G401 (cell line): Measurements from ENCODE around the gene CDH20. TPM values are rescaled to one million over a fixed set of nuclear protein-coding genes. Genes with fewer than 3 reads are reported as not detected.

Experiments
- DNase-seq: peaks from one replicate; pipeline ENCODE4 v3.0.0-alpha.2; 2015; ENCODE audit warnings: low spot score
- in situ Hi-C: cut with HindIII; loops from 2 replicates; pipeline ENCODE4 v1.10.0; 2016; ENCODE audit warnings: low sequenced_read_pairs, mixed read lengths
- total RNA-seq: library from RNA; depleted of rRNA; stranded (reverse); fragments of >200 nt; shearing (Covaris generic); gene quantifications from 2 replicates; pipeline ENCODE4 v1.2.3, GENCODE V29; 2014

Gene CDH20
- total RNA-seq, 1 experiment from 2014 or later = not detected

GRCh38 chr18:61402726-61403125 lies 69.5 kb downstream of the CDH20 start:
- in situ Hi-C loops = no loop called here
- no peak for DNase-seq

- in situ Hi-C loops = no loop called here
- no peak for DNase-seq
Measured at GRCh38 chr18:61413396-61413795, 80.2 kb downstream of the CDH20 start.

- in situ Hi-C loops = no loop called here
Measured at GRCh38 chr18:61414086-61414485, 80.9 kb downstream of the CDH20 start.

GRCh38 chr18:61419763-61420162 lies 86.5 kb downstream of the CDH20 start:
- in situ Hi-C loops = no loop called here
- DNase-seq = no peak

More at GRCh38 chr18:61414086-61414485, 80.9 kb downstream of the CDH20 start:
- no peak for DNase-seq

- no peak for DNase-seq
- in situ Hi-C loops = no loop called here
Measured at GRCh38 chr18:61420218-61420885, 87.1 kb downstream of the CDH20 start.

- in situ Hi-C loops = no loop called here
- no peak for DNase-seq
Measured at GRCh38 chr18:61426492-61427053, 93.3 kb downstream of the CDH20 start.

GRCh38 chr18:61428266-61428665 lies 95.0 kb downstream of the CDH20 start:
- no peak for DNase-seq
- in situ Hi-C loops = no loop called here

- DNase-seq = no peak
- in situ Hi-C loops = no loop called here
Measured at GRCh38 chr18:61432590-61432989, 99.4 kb downstream of the CDH20 start.

- in situ Hi-C loops = no loop called here
- DNase-seq = no peak
Measured at GRCh38 chr18:61435064-61435652, 101.9 kb downstream of the CDH20 start.

- DNase-seq = no peak
- in situ Hi-C loops = no loop called here
Measured at GRCh38 chr18:61443081-61443725, 110.0 kb downstream of the CDH20 start.

GRCh38 chr18:61448316-61448715 lies 115.1 kb downstream of the CDH20 start:
- no peak for DNase-seq
- in situ Hi-C loops = no loop called here

GRCh38 chr18:61459896-61460648 lies 126.8 kb downstream of the CDH20 start:
- in situ Hi-C loops = no loop called here
- DNase-seq = peak; percentile 26

GRCh38 chr18:61464551-61465142 lies 131.4 kb downstream of the CDH20 start:
- no peak for DNase-seq
- in situ Hi-C loops = no loop called here

- in situ Hi-C loops = no loop called here
- no peak for DNase-seq
Measured at GRCh38 chr18:61466736-61467135, 133.5 kb downstream of the CDH20 start.

GRCh38 chr18:61470031-61470674 lies 136.9 kb downstream of the CDH20 start:
- DNase-seq = no peak
- in situ Hi-C loops = no loop called here

GRCh38 chr18:61471541-61471940 lies 138.3 kb downstream of the CDH20 start:
- in situ Hi-C loops = no loop called here
- no peak for DNase-seq

- no peak for DNase-seq
- in situ Hi-C loops = no loop called here
Measured at GRCh38 chr18:61471942-61472341, 138.7 kb downstream of the CDH20 start.

- in situ Hi-C loops = no loop called here
- DNase-seq = peak; percentile 54
Measured at GRCh38 chr18:61474341-61474740, 141.1 kb downstream of the CDH20 start.

- DNase-seq = peak; percentile 12
- in situ Hi-C loops = no loop called here
Measured at GRCh38 chr18:61474918-61475317, 141.7 kb downstream of the CDH20 start.
